Activated T-cell treated with anti-CD3 and anti-CD28 coated beads, Interleukin-2, amount 50 U/mL, for 4 hours (primary cell): Measurements from ENCODE around the gene TIMM50. TPM values are rescaled to one million over a fixed set of nuclear protein-coding genes. Genes with fewer than 3 reads are reported as not detected.
"Not testable (repeated sequence)": the region's sequence is repeated elsewhere in the genome, so short reads cannot be mapped to it uniquely, and the experiment has no call there.

ENCODE experiments used
- ATAC-seq, 2 donors: fragments of 200-7000 bp; cut with Tn5 transposase; one replicate each; pipeline ENCODE4 v1.10.0; 2021
- DNase-seq: peaks from one replicate; pipeline ENCODE4 v3.0.0-alpha.2; 2020
- H3K27me3 Mint-ChIP-seq: one replicate; pipeline ENCODE4 v1.8.0; 2021; ENCODE audit warnings: low read depth, mixed read lengths
- H3K36me3 Mint-ChIP-seq: one replicate; pipeline ENCODE4 v1.8.0; 2022; ENCODE audit warnings: mixed read lengths; ENCODE audit not compliant: insufficient read depth
- H3K4me1 Mint-ChIP-seq: one replicate; pipeline ENCODE4 v1.8.0; 2021; ENCODE audit warnings: low read depth, mixed read lengths
- H3K4me3 Mint-ChIP-seq: one replicate; pipeline ENCODE4 v1.8.0; 2021; ENCODE audit warnings: mild to moderate bottlenecking, moderate library complexity, mixed read lengths
- H3K9me3 Mint-ChIP-seq: one replicate; pipeline ENCODE4 v1.8.0; 2021; ENCODE audit warnings: mixed read lengths
- total RNA-seq, 3 donors: library from RNA; stranded (reverse); gene quantifications; one replicate each; pipeline ENCODE4 v1.2.1, GENCODE V29; 2021

Gene TIMM50
- total RNA-seq, 3 donors from 2014 or later = 192 to 211 (median 195) TPM

DNA sequence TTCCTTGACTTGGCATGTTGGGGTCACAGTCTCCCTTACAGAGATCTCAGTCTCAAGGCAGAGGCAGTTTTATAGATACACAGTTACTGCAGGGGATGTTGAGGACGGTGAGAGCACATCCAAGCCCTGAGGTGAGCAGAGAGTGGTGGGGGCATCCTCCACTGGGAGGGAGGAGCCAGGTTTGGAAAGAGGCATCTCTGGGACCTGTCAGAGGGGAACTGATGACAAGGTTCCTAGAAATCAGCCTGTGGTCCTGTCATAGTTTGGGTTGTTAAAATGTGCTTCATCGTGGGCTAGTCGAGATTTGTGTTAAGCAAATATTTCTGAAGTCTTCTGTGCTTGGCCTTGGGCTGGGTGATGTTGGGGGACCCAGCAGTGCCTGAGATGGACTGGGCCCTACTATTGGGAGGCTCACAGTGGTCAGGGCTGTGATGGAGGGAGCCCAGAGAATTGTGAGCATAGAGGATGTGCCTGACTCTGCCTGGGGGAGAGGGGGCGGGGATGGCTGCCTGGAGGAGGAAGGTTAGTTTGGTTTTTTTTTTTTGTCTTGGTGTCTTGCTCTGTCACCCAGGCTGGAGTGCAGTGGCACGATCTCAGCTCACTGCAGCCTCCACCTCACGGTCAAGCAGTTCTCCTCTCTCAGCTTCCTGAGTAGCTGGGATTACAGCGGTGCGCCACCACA is 31.4 kb upstream of the TIMM50 start:
- H3K4me1 Mint-ChIP-seq = peaks cover 69% of the 10 kb centered on the region
- ATAC-seq = no peak
- no peak for DNase-seq
- H3K4me3 Mint-ChIP-seq = peak overlapping the region; percentile 98
- no peaks in the 10 kb centered on the region for H3K27me3 Mint-ChIP-seq
- peaks cover 41% of the 10 kb centered on the region for H3K36me3 Mint-ChIP-seq
- H3K9me3 Mint-ChIP-seq = no peaks in the 10 kb centered on the region

DNA sequence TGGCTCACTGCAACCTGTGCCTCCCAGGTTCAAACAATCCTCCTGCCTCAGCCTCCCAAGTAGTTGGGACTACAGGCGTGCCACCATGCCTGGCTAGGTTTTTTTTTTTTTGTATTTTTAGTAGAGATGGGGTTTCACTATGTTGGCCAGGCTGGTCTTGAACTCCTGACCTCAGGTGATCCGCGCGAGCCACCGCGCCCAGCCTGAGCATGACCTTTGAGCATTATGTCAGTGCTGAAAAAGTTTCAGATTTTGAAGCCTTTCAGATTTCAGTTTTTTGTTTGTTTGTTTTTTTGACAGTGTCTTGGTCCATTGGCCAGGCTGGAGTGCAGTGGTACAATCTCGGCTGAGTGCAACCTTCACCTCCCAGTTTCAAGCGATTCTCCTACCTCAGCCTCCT is 29.4 kb upstream of the TIMM50 start:
- not testable (repeated sequence) for H3K4me3 Mint-ChIP-seq, DNase-seq, H3K27me3 Mint-ChIP-seq, H3K9me3 Mint-ChIP-seq, ATAC-seq
- peaks cover 64% of the 10 kb centered on the region for H3K4me1 Mint-ChIP-seq
- peaks cover 42% of the 10 kb centered on the region for H3K36me3 Mint-ChIP-seq

DNA sequence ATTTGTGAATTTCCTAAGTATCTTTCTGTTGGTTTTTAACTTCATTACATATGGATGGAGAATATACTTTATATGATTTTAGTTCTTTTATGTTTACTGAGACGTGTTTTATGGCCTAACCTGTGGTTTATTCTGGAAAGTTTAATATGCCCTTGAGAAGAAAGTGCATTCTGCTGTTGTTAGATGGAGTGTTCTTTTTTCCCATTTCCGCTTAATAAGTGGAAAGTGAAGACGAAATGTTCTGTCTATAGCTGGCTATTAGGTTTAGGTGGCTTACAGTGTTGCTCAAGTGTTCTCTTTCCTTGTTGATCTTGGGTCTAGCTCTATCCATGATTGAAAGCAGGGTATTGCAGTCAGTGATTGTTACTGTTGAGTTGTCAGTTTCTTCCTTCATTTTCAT is 17.2 kb upstream of the TIMM50 start:
- H3K4me3 Mint-ChIP-seq = no peak overlapping the region
- H3K9me3 Mint-ChIP-seq = no peaks in the 10 kb centered on the region
- DNase-seq (no peak), ATAC-seq (no peak)
- H3K4me1 Mint-ChIP-seq = no peaks in the 10 kb centered on the region
- peaks cover 45% of the 10 kb centered on the region for H3K36me3 Mint-ChIP-seq
- no peaks in the 10 kb centered on the region for H3K27me3 Mint-ChIP-seq

DNA sequence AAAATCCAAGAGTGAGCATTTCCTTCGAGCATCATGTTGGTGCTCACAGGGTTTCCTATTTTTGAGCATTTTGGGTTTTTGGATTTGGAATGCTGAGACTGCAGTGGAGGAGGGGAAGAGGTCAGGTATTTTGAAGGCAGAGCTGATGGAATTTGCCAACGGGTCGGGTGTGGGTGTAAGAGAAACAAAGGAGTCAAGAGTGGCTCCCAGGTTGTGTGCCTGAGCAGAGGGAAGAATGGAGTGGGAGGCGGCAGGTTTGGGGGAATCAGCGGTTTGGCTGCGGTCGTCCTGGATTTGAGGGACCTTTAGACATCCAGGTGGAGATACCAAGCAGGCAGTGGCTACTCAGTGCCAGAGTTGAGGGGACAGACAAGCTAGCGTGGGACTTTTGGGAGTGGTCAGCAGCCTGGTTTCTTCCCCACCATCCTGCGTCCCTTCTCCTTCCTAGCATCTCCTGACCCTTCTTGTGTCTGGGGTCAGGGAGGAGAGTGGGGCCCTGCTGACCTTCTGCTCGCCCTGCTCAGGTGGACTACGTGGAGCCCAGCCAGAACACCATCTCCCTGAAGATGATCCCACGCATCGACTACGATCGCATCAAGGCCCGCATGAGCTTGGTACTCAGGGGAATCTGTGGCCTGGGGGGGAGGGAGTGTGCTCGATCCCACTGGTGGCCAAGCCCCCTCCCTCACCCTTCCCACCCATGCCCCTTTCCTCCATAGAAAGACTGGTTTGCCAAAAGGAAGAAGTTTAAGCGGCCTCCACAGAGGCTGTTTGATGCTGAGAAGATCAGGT is 14.5 kb upstream of the TIMM50 start:
- H3K27me3 Mint-ChIP-seq = no peaks in the 10 kb centered on the region
- DNase-seq = no peak
- H3K9me3 Mint-ChIP-seq = no peaks in the 10 kb centered on the region
- H3K4me1 Mint-ChIP-seq = peaks cover 8% of the 10 kb centered on the region
- peaks cover 52% of the 10 kb centered on the region for H3K36me3 Mint-ChIP-seq
- H3K4me3 Mint-ChIP-seq = no peak overlapping the region
- ATAC-seq = no peak

DNA sequence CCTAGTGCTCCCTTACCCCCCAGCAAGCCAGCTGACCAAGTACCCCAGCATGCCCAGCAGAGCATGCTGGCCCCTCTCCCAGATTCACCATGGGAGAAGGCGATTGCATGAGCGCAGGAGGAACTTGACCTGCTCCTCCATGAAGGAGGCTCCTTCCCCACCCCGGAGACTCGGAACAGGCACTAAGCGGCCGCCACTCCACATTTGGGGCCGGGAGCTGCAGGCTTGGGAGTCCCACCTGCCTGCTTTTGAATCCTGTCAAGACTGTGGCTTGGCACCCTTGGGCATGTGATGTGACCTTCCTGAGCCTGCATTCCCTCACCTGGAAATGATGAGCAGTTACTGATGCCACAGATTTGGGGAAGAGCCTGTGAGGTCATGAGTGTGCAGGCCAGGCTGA is 12.7 kb upstream of the TIMM50 start:
- H3K9me3 Mint-ChIP-seq = no peaks in the 10 kb centered on the region
- ATAC-seq = no peak
- no peak overlapping the region for H3K4me3 Mint-ChIP-seq
- no peaks in the 10 kb centered on the region for H3K27me3 Mint-ChIP-seq
- peaks cover 57% of the 10 kb centered on the region for H3K36me3 Mint-ChIP-seq
- DNase-seq = no peak
- peaks cover 10% of the 10 kb centered on the region for H3K4me1 Mint-ChIP-seq

DNA sequence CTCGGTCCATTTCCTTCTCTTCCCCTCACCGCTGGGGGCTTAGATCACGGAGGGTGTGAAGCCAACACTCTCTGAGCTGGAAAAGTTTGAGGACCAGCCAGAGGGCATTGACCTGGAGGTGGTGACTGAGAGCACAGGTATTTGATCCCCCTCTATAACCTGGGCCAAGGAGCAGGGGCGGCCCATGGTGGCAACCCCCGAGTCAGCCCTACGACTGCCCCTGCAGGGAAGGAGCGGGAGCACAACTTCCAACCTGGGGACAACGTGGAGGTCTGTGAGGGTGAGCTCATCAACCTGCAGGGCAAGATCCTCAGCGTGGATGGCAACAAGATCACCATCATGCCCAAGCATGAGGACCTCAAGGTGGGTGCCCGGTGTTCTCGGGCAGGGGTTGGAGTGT is 11.6 kb upstream of the TIMM50 start:
- Mint-ChIP-seq H3K36me3 (peaks cover 57% of the 10 kb centered on the region), H3K4me1 (peaks cover 10% of the 10 kb centered on the region)

DNA sequence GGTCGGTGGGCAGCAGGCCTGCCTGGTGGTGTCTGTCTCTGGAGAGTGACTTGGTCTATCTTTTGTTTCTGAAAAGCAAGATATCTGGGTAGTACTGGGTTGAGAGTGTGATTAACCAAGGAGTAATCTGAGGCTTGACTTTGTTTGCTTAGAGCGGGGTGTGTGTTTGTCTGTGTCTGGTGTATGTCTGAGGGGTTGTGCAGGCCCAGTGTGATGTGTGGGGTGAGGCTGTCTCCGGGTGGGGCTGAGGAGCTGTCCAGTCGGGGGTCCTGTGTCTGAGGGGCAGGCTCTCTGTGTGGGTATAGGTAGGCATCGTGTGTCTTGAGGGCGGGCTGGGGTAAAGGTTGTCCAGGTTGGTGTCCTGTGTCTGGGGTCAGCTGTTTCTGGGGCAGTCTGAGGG is 11.1 kb upstream of the TIMM50 start:
- peaks cover 59% of the 10 kb centered on the region for H3K36me3 Mint-ChIP-seq
- H3K27me3 Mint-ChIP-seq = no peaks in the 10 kb centered on the region
- ATAC-seq (no peak), DNase-seq (no peak)
- no peak overlapping the region for H3K4me3 Mint-ChIP-seq
- no peaks in the 10 kb centered on the region for H3K9me3 Mint-ChIP-seq
- peaks cover 10% of the 10 kb centered on the region for H3K4me1 Mint-ChIP-seq

More for the DNA sequence above, 11.6 kb upstream of the TIMM50 start:
- Mint-ChIP-seq H3K9me3 (no peaks in the 10 kb centered on the region), H3K4me3 (no peak overlapping the region), H3K27me3 (no peaks in the 10 kb centered on the region)
- DNase-seq (no peak), ATAC-seq (no peak)

DNA sequence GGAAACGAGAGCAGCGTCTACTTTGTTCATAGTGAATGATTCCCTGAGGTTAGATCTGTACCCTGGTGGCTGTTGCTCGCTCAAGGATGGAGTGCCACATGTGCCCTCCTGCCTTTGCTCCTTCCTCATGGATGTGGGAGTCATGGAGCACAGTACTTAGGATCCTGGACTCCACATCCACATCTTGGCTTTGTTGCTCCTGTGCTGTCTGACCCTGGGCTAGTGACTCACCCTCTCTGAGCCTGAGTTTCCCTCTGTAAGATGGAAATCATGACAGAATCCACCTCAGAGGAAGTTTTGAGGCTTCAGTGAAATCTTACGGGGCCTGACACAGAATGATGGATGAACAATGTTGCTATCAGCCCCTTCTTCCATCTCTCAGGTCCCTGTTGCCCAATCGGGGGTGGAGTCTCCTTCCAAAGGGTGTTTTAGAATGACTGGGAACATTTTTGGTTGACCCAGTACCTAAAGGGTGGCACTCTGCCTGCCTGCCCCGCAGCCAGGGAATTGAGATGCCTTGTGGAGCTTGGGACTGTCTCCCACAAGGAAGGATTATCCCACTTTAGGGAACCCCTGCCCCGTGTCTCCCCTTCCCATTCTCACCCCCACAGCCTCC is 9.8 kb upstream of the TIMM50 start:
- H3K27me3 Mint-ChIP-seq = no peaks in the 10 kb centered on the region
- H3K36me3 Mint-ChIP-seq = peaks cover 57% of the 10 kb centered on the region
- DNase-seq = no peak

DNA sequence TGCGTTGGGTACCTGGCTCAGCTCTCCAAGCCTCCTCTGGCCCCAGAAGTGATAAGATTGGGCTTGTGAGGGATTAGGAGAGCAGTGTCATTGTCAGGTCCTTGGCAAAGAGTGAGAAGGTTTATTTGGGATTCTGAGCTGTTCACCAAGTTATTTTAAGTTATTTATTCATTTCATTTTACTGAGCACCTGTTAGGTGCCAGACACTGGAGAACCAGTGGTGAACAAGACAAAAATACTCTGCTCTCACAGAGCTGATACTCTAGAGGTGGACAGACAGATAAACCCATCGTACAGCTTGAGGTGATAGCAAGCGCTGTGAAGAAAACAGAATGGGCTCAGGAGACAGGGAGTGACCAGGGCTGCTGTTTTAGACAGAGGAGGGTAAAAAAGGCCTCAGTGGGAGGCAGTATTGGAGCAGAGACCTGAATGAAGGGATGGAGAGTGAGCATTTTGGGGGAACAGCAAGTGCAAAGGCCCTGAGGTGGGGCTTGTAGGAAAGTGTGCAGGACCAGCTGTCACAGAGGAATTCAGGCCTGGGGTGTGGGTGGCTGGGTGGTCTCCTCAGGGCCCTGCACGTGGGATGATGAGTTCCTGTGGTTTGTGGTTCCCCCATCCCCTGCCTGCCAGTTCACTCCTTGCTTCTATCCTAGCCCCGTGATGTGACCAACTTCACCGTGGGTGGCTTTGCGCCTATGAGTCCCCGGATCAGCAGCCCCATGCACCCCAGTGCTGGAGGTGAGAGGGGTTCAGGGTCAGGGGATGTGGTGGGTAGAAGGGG is 8.7 kb upstream of the TIMM50 start:
- Mint-ChIP-seq H3K4me1 (peaks cover 10% of the 10 kb centered on the region), H3K9me3 (no peaks in the 10 kb centered on the region), H3K36me3 (peaks cover 54% of the 10 kb centered on the region), H3K27me3 (no peaks in the 10 kb centered on the region), H3K4me3 (no peak overlapping the region)
- no peak for ATAC-seq
- no peak for DNase-seq

More for the DNA sequence above, 9.8 kb upstream of the TIMM50 start:
- H3K4me1 Mint-ChIP-seq = peaks cover 10% of the 10 kb centered on the region
- no peaks in the 10 kb centered on the region for H3K9me3 Mint-ChIP-seq
- no peak overlapping the region for H3K4me3 Mint-ChIP-seq
- ATAC-seq = peak; percentile 23 to 36

DNA sequence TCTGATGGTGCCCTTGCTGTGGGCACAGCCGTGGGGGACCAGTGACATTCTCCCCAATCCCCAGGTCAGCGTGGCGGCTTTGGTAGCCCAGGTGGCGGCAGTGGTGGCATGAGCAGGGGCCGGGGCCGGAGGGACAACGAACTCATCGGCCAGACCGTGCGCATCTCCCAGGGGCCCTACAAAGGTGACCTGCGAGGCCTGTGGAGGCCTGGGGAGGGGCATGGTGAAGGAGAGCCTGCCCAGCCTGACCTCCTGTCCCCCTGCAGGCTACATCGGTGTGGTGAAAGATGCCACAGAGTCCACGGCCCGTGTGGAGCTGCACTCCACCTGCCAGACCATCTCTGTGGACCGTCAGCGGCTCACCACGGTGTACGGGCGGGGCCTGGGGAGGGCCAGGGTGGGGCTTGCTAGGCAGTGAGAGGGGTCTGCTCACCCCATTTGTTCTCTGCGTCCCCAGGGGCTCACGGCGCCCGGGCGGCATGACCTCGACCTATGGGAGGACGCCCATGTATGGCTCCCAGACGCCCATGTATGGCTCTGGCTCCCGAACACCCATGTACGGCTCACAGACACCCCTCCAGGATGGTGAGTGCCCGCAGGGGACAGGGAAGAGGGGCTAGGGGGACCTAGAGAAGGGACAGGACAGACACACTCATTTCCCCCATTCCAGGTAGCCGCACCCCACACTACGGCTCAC is 7.7 kb upstream of the TIMM50 start:
- ATAC-seq = no peak
- Mint-ChIP-seq H3K4me3 (no peak overlapping the region), H3K4me1 (peaks cover 10% of the 10 kb centered on the region), H3K9me3 (no peaks in the 10 kb centered on the region), H3K27me3 (no peaks in the 10 kb centered on the region), H3K36me3 (peaks cover 49% of the 10 kb centered on the region)
- DNase-seq = no peak

DNA sequence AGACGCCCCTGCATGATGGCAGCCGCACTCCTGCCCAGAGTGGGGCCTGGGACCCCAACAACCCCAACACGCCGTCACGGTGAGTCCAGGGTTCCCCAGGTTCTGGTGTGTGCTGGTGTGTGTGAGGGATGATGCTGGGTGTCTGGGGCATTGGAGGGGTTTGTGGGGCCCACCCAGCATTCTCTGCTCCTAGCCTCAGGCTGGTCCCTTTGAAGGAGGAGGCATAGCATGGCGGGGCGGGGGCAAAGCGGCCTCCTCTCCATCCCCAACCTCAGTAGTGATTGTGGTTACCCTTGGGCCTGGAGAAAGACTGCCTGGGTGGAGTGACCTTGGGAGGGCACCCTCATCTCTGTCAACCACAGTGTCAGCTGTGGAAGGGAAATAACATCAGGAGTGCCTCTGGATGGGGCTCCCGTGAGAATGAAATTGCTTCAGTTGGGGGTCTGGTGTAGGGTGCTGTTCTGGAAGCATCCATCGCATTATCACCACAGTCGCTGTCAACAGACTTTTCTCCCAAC is 7.1 kb upstream of the TIMM50 start:
- DNase-seq = no peak
- no peak for ATAC-seq
- Mint-ChIP-seq H3K27me3 (no peaks in the 10 kb centered on the region), H3K4me1 (peaks cover 10% of the 10 kb centered on the region), H3K9me3 (no peaks in the 10 kb centered on the region), H3K36me3 (peaks cover 44% of the 10 kb centered on the region), H3K4me3 (no peak overlapping the region)

DNA sequence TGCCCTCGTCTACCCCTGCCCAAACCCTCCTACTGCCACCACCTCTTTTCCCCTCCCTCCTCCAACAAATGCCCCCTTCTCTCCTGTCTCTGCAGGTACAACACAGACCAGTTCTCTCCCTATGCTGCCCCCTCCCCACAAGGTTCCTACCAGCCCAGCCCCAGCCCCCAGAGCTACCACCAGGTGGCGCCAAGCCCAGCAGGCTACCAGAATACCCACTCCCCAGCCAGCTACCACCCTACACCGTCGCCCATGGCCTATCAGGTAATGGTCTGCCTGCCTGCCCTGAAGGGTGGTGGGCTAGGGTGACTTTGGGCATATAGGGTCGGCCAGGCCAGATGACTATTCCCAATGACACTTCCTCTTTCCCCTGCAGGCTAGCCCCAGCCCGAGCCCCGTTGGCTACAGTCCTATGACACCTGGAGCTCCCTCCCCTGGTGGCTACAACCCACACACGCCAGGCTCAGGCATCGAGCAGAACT is 6.5 kb upstream of the TIMM50 start:
- H3K9me3 Mint-ChIP-seq = no peaks in the 10 kb centered on the region
- no peaks in the 10 kb centered on the region for H3K27me3 Mint-ChIP-seq
- H3K4me3 Mint-ChIP-seq = no peak overlapping the region
- H3K4me1 Mint-ChIP-seq = peaks cover 10% of the 10 kb centered on the region
- peaks cover 40% of the 10 kb centered on the region for H3K36me3 Mint-ChIP-seq
- DNase-seq (peak; percentile 73), ATAC-seq (peak; percentile 74 to 81)

DNA sequence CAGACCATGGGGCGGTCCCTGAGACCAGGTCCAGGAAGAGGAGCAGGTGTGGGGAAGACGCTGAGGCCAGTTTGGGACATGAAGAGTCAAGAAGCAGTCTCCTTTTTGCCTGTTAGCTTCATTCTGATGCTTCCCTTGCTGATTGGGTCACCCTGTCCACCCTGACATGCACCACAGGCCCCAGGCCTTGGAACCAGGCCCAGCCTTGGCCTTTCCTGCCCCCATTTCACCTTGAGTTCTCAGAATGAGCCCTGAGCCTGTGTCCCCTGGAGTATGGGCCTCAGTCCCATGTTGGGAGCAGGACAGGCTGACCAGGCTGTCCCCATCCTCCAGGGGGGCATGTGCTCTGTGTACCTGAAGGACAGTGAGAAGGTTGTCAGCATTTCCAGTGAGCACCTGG is 4.9 kb upstream of the TIMM50 start:
- H3K36me3 Mint-ChIP-seq = peaks cover 24% of the 10 kb centered on the region
- DNase-seq (no peak), ATAC-seq (no peak)
- no peaks in the 10 kb centered on the region for H3K9me3 Mint-ChIP-seq
- H3K4me3 Mint-ChIP-seq = no peak overlapping the region
- H3K4me1 Mint-ChIP-seq = peaks cover 14% of the 10 kb centered on the region
- no peaks in the 10 kb centered on the region for H3K27me3 Mint-ChIP-seq
